COLO829 (cell line): ENCODE measurements around the gene ARNT2.

Source experiments
- DNase-seq: peaks from one replicate; pipeline ENCODE4 v3.0.0; 2012; ENCODE audit warnings: low spot score

Gene ARNT2

GRCh38 chr15:80578871-80579270 lies 174.7 kb downstream of the ARNT2 start:
- no peak for DNase-seq

DNA sequence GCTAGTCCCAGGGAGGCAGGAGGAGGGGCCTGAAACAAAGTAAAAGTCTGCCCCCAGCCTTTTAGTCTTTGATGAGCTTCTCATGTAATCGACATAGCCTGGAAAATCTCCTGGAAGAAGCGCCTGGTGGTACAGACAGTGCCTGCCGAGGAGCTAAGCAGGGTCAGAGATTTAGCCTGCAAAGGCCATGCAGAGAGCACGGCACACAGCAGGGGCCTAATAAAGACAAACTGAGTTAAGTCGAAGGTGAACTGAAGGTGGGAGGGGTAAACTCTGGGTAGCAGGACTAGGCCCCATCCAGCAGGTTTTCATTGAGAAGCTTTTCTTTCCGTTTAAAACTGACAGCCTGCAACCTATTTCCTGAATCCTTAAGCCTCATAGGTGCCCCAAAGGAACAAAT lies 175.4 kb downstream of the ARNT2 start:
- DNase-seq = no peak

DNA sequence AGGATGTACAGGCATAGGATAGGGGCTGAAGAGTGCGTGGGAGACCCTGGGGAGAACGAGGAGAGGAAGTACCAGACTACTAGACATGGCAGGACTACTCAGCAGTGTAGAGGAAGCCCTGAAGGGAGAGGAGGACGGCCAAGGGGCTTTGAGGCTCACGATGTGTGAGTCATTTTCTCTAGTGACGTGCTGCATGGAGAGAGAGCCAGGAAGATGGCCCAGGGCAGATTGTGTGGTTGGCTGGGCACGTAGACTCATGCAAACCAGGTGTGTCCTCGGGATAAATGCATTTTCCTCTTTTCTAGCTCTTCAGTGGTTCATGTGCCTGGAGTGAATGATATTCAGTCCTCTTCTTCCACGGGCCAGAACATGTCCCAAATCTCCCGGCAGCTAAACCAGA lies 175.9 kb downstream of the ARNT2 start:
- DNase-seq = peak; percentile 42

- no peak for DNase-seq
Observed at GRCh38 chr15:80580536-80581260, 176.5 kb downstream of the ARNT2 start.

- no peak for DNase-seq
Observed at GRCh38 chr15:80581976-80582375, 177.8 kb downstream of the ARNT2 start.

- DNase-seq = no peak
Observed at GRCh38 chr15:80582816-80583423, 178.7 kb downstream of the ARNT2 start.

- DNase-seq = no peak
Observed at GRCh38 chr15:80584561-80584964, 180.4 kb downstream of the ARNT2 start.

DNA sequence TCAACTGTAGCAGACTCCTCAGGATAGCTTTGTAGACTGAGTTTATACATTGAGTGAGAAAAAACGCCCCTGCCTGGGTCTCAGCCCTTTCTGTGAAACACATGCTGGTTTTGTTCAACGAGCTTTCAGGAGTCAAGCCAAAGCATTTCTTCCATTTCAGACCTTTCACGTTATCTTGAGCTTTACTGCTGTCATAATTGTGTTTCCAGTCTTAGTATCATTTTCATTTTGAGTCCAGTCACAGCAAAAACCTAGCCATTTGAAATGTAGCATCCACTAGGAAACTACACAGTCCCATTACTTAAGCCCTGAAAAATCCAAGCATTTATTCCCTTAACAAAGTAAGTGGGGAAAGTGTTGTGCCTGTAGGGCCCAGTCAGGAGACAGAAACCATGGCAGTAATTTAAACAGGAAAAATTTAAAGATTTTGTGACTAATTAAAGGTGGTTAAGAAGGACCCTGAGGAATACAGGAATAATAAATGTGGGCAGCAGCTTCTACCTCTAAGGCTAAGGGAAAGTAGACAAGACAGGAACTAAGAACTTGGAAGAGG lies 180.9 kb downstream of the ARNT2 start:
- DNase-seq = no peak

GRCh38 chr15:80585544-80586018 lies 181.4 kb downstream of the ARNT2 start:
- no peak for DNase-seq

DNA sequence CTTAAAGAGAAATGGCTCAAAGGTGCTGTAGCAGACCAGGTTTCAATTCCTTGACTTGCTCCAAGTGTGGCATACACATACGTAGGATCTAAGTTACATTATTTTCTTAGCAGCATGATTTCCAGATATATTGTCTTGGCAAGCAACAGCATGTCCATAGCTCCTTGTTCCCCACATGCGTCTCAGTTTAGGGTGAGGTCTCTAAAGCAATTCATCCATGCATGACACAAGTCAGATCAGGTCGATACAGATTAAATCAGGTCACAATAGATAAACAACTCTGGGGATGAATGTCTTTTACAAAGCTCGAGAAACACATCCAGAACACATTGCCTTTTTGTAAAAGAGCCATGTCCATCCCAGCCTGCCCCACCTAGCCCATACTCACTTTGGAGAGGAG lies 182.0 kb downstream of the ARNT2 start:
- DNase-seq = no peak

DNA sequence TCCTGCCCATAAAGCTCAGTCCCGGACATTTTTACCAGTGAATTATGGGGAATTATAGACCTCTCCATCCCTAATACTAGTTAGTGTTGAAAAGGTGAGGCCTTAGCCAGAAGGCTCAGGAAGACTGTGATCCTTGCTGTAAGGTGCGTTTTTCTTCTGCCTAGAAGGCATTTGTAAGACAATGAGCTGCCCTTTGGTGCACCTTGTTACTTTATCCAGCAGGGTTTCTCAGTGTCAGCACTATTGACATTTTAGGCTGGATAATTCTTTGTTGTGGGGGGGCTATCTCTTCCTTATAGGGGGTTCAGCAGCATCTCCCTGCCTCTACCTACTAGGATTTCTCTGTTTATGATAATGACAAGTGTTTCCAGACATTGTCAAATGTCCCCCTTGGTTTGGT lies 182.8 kb downstream of the ARNT2 start:
- no peak for DNase-seq

- DNase-seq = no peak
Observed at GRCh38 chr15:80587816-80588456, 183.8 kb downstream of the ARNT2 start.

DNA sequence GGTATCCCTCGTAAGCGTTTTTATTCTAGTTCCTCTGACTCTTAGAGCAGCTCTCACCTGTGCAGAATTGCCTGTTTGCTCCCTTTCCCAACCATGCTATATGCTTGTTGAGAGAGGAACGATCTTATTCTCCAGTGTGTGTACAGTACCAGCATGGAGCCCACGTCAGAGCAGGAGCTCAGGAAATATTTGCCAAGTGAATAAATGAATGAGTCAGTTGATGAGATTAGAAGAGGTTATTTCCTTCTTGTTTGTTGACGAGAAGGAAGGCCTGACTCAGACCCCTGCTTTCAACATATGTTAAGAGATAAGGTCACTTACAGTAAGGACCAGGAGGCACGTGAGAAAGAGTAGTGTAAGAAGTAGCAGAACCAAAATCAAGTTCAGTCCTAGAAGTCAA lies 184.6 kb downstream of the ARNT2 start:
- no peak for DNase-seq

DNA sequence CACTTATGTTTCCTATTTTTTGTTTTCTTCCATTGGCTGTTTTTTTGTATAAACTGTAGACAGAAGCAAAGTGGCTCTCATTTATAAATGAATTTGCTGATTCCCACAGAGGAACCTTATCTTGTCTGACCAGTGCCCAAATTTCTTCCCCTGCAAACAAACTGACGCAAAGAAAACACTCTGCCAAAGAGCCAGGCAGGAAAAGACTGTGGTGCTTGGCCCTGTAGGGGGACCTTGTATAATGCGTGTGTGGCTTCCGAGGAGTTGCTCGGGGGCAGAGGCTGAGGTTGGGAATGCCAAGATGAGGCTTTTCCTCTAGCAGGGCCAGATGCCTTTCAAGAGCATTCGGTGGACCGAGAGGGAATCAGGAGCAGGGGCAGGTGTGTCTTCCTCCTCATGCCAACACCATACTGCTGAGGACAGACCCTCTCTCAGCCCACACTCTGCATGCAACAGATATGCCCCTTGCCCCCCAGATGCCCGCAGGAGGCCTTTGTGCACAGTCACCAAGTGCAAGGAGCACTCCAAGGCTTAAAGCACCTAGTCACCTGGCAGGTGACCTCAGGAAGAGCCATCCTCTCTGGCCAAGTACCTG lies 186.7 kb downstream of the ARNT2 start:
- no peak for DNase-seq

DNA sequence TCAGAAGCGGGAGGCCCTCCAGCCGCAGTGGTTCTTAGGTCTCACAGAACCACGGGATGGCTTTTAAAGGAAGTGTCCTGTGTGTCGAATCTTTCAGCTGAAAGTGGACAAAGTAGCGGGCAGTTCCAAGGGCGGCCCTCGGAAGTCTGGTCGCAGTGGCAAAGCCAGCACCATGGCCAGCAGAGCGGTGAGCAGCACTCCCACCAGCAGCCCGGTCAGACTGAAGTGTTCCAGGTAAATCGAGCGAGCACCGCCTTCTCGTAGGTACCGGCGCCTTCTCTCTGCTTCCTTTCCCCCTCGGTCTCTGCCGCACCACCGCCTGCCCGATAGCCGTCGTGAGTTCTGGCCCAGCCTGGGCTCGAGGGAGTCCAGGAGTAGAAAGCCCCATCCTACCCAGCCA lies 187.3 kb downstream of the ARNT2 start:
- no peak for DNase-seq

DNA sequence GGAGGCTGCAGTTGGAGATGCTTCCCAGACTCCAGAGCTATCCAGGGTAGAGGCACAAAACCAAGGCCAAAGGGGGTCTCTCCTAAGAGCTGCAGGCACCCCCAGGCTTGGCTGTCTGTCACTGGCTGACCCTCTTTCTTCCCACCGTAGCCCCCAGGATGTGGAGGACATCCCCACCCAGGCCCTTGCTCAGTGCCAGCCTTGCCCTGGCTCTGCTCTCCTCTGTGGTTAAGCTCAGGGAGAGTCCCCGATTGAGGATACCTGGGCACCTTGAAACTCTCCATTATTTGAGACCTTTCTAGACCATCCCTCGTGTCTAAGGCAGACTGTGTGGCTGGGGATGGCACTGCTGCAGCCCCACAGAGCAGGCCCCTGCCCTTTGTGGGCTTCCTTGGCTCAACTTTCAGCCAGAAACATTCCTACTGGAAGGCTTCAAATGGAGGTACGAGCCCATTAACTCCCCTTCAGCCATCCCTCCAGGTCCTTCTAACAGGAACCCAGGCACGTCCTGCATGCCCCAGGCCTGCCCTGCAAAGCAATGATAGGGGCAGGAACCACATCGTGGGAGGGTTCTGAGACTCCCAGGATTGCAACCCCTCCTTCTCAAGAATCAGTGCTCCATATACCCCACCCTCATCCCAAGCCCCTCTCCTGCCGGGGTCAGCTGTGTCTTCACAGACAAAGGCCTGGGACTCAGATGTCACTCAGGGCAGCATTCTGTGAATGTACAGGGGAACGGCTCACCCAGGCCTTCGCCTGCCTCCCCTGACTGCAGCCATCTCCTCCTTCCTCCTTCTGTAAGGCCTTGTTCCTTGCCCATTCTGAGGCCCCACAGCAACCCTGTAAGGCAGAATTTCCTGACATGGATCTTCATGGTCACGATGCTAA lies 188.0 kb downstream of the ARNT2 start:
- no peak for DNase-seq

GRCh38 chr15:80593486-80594030 lies 189.4 kb downstream of the ARNT2 start:
- no peak for DNase-seq

DNA sequence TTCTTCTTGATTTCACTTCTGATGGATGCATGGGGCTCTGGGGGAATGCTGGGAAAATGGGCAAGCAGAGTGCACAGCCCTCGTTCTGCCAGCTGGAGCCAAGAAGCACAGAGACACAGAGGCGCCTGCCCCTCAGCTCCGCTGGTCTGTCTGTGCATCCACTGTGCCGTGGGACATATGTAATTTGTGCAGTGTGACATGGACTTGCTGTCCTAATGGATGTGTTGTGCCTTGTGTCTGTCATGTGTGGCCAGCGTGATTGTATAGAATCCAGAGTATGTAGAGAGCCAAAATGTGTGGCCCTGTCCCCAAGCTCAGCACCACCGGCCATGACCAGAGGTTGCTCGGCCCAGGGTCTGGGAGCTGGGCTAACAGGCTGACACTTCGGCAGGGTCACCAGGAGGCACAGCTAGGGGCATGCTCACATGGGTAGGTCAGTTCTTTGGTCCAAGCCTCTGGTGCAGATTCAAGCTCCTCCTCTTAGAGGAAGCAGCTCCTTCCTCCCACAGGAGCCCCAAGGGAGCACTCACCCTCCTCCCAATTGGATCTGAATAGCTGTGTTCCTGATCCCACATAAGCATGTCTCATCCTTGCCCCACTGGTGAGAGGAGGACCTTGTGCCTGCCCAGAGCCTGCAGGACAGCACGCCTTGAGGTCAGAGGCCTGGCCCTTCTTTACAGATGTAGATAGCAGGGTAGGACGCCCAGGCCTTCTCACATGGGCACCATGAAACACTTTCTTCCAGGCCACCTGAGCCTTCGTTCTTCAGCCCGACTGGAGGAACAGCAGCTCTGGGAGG lies 190.1 kb downstream of the ARNT2 start:
- no peak for DNase-seq

DNA sequence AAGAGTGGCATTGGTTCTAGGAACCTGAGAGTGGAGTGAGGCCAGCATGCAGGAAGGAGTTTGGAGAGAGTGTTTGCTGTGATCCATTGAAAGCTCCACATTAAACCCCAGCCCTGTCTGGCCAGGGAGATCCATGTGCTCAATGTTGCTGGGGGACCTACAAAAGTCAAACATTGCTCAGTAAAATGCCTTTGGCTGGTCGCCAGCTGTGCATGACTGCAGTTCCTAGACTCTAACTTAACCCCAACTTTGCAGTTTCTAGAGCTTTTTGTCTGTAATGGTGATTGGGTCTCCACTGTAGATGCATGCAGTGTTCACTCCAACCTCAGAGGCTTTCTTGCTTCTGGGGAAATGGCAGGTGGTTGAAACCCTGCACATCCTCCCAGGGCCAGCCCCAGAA lies 191.2 kb downstream of the ARNT2 start:
- DNase-seq = no peak

DNA sequence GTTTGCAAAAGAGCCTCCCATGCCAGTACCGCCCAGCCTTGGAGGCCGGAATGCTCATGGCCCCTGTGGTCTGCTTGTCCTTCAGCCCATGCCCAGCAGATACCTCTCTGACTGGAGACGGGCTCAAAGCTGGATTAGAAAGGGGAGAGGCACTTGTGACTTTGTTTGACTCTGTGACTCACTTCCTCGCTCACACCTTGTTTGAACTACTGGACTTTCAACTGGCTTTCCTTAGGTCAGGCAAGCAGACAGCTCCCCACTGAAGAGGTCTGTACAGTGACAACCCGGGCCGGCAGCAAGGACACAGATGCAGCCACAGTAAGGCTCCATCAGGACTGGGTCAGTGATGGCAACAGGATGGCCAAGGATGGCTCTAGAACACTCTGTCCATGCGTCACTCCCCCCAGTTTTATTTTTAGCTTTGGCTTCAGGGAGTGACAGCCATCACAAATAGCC lies 192.4 kb downstream of the ARNT2 start:
- DNase-seq = no peak
